GM10266 (cell line): ENCODE data around the gene RASAL2.

Experiments
- DNase-seq: peaks from one replicate; pipeline ENCODE4 v3.0.0; 2012; ENCODE audit errors: extremely low spot score
- CTCF ChIP-seq: IDR thresholded peaks from 2 replicates; pipeline ENCODE4 v1.5.1; 2012; ENCODE audit warnings: mild to moderate bottlenecking, low read depth; ENCODE audit not compliant: control insufficient read depth, insufficient read depth; ENCODE audit errors: missing control alignments

The RASAL2 gene

GRCh38 chr1:178091986-178092745 is 1.7 kb upstream of the RASAL2 start:
- no peak for TF ChIP-seq CTCF
- DNase-seq: no peak

GRCh38 chr1:178092878-178093493 is 918 bp upstream of the RASAL2 start:
- TF ChIP-seq CTCF: no peak

GRCh38 chr1:178093494-178093950 is 382 bp upstream of the RASAL2 start:
- TF ChIP-seq CTCF: no peak
- DNase-seq: peak; percentile 93

More at GRCh38 chr1:178092878-178093493, 918 bp upstream of the RASAL2 start:
- peak; percentile 24 for DNase-seq

GRCh38 chr1:178094739-178095645 is 1.1 kb downstream of the RASAL2 start:
- DNase-seq: peak; percentile 17
- no peak for TF ChIP-seq CTCF

- TF ChIP-seq CTCF: no peak
- no peak for DNase-seq
These were observed 2.5 kb downstream of the RASAL2 start for GRCh38 chr1:178096421-178096820.

GRCh38 chr1:178098262-178098661 is 4.4 kb downstream of the RASAL2 start:
- no peak for DNase-seq
- no peak for TF ChIP-seq CTCF

- no peak for TF ChIP-seq CTCF
- DNase-seq: no peak
These were observed 7.3 kb downstream of the RASAL2 start for GRCh38 chr1:178101266-178101630.
